Mucosa of stomach (tissue), 1 donor: ENCODE measurements around the gene INPP4B.

Experiments used
- H3K27me3 ChIP-seq: one replicate; pipeline ENCODE4 v1.7.0; 2013; ENCODE audit warnings: mild to moderate bottlenecking, low read length; ENCODE audit not compliant: control insufficient read depth, insufficient read depth
- H3K36me3 ChIP-seq: one replicate; pipeline ENCODE4 v1.7.0; 2013; ENCODE audit warnings: low read length; ENCODE audit not compliant: control insufficient read depth, insufficient read depth
- H3K4me1 ChIP-seq: one replicate; pipeline ENCODE4 v1.7.0; 2013; ENCODE audit warnings: mild to moderate bottlenecking, low read length; ENCODE audit not compliant: control insufficient read depth, insufficient read depth
- H3K4me3 ChIP-seq: one replicate; pipeline ENCODE4 v1.7.0; 2013; ENCODE audit warnings: low read length
- H3K9ac ChIP-seq: one replicate; pipeline ENCODE4 v1.7.0; 2013; ENCODE audit warnings: mild to moderate bottlenecking, low read length, moderate library complexity
- H3K9me3 ChIP-seq: one replicate; pipeline ENCODE4 v1.7.0; 2013; ENCODE audit warnings: mild to moderate bottlenecking, low read length, moderate library complexity; ENCODE audit not compliant: control insufficient read depth
- donor health status: Pancreatic carcinoma.

The INPP4B gene

DNA sequence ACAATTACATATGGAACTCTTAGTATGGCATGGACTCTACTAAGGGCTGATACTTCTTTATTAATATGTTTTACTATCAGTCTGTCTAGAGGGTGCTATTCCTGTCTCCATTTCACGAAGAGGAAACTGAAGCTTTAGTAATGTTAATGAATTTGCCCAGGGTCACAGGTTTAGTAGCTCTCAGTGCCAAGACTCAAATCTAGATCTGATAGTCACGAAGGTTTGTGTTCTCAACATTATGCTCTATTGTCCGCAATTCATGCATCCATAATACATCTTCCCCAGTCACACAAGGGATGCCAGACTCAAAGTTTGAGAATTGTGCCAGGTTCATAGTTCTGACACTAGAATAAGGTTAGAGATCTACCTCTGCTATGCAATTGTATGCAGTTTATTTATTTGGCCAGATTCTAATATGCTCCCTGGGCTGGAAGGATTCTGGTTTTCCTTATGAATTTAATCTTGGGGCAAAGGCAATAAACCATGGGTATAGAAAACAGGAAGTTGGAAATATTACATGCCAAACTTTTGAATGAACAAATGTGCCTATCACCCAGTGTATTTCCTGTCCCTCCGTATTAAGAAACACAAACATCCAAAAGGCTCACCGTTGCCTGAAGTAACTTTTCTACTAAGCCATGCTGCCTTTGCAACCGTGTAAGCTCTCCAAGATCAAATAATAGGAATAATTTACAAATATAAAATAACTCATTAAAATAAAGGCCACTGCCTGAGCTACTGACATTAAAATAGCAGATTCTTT, 478.5 kb downstream of the INPP4B start:
- no peak overlapping the region for H3K9ac ChIP-seq

DNA sequence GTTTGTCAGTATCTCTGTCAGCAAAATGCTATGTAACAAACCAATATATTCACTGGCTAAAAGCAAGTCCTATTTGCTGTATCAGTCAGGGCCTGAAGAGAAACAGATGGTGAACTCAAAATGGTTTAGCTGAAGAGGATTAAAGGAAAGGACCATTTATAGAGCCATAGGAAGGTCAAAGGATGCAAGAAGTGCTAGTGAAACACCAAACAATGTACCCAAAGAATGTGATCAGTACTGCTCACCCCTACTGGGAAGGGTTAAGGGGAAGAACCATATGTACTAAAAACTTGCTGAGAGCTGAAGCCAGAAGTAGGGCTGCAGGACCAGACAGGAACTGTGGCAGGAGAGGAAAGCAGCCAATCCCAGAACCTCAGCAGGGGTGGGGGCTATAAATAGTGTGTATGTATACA, 479.3 kb downstream of the INPP4B start:
- Histone ChIP-seq H3K27me3 (no peaks in the 10 kb centered on the region), H3K4me3 (no peak overlapping the region), H3K9me3 (no peaks in the 10 kb centered on the region), H3K36me3 (no peaks in the 10 kb centered on the region), H3K9ac (no peak overlapping the region), H3K4me1 (no peaks in the 10 kb centered on the region)

More for the DNA sequence above, 478.5 kb downstream of the INPP4B start:
- no peaks in the 10 kb centered on the region for H3K9me3 ChIP-seq
- H3K36me3 ChIP-seq, result no peaks in the 10 kb centered on the region
- no peak overlapping the region for H3K4me3 ChIP-seq
- no peaks in the 10 kb centered on the region for H3K27me3 ChIP-seq
- H3K4me1 ChIP-seq, result no peaks in the 10 kb centered on the region

- Histone ChIP-seq H3K9me3 (no peaks in the 10 kb centered on the region), H3K36me3 (no peaks in the 10 kb centered on the region), H3K4me3 (no peak overlapping the region), H3K4me1 (no peaks in the 10 kb centered on the region), H3K27me3 (no peaks in the 10 kb centered on the region), H3K9ac (no peak overlapping the region)
These were observed 480.7 kb downstream of the INPP4B start for GRCh38 chr4:142365391-142365790.

- H3K27me3 ChIP-seq, result no peaks in the 10 kb centered on the region
- no peaks in the 10 kb centered on the region for H3K9me3 ChIP-seq
- no peak overlapping the region for H3K4me3 ChIP-seq
These were observed 482.4 kb downstream of the INPP4B start for GRCh38 chr4:142363686-142364085.

GRCh38 chr4:142361981-142362380, 484.1 kb downstream of the INPP4B start:
- Histone ChIP-seq H3K27me3 (no peaks in the 10 kb centered on the region), H3K4me3 (no peak overlapping the region), H3K4me1 (no peaks in the 10 kb centered on the region), H3K9ac (no peak overlapping the region), H3K36me3 (no peaks in the 10 kb centered on the region), H3K9me3 (no peaks in the 10 kb centered on the region)

More at GRCh38 chr4:142363686-142364085, 482.4 kb downstream of the INPP4B start:
- Histone ChIP-seq H3K4me1 (no peaks in the 10 kb centered on the region), H3K36me3 (no peaks in the 10 kb centered on the region), H3K9ac (no peak overlapping the region)

GRCh38 chr4:142360657-142361056, 485.4 kb downstream of the INPP4B start:
- Histone ChIP-seq H3K27me3 (no peaks in the 10 kb centered on the region), H3K9ac (no peak overlapping the region), H3K36me3 (no peaks in the 10 kb centered on the region), H3K9me3 (no peaks in the 10 kb centered on the region), H3K4me3 (no peak overlapping the region), H3K4me1 (peaks cover 8% of the 10 kb centered on the region)

DNA sequence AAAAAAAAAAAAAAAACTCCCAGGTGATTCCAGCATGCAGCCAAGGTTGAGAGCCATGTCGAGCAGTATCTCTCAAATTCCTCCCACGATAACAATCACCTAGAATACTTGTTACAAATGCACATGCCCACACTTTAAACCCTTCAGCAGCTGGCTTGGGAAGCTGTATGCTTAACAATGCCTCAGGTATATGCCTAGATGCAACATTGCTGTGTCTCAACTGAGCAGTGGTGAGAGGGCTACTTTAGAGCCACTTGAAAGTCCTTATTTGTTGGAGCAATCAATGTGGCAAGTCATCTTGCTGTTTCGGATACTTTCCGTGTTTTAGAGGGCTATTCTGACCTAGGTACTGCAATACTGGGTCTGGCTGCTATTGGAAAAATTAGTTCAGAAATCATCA, 487.4 kb downstream of the INPP4B start:
- no peaks in the 10 kb centered on the region for H3K27me3 ChIP-seq
- H3K4me1 ChIP-seq, result peaks cover 8% of the 10 kb centered on the region
- H3K36me3 ChIP-seq, result no peaks in the 10 kb centered on the region
- no peak overlapping the region for H3K4me3 ChIP-seq
- H3K9ac ChIP-seq, result no peak overlapping the region
- no peaks in the 10 kb centered on the region for H3K9me3 ChIP-seq

- no peak overlapping the region for H3K4me3 ChIP-seq
- H3K9ac ChIP-seq, result no peak overlapping the region
- H3K27me3 ChIP-seq, result no peaks in the 10 kb centered on the region
- no peaks in the 10 kb centered on the region for H3K36me3 ChIP-seq
- peaks cover 8% of the 10 kb centered on the region for H3K4me1 ChIP-seq
- H3K9me3 ChIP-seq, result no peaks in the 10 kb centered on the region
These were observed 489.3 kb downstream of the INPP4B start for GRCh38 chr4:142356801-142357200.

GRCh38 chr4:142356118-142356759, 489.9 kb downstream of the INPP4B start:
- Histone ChIP-seq H3K4me1 (peaks cover 9% of the 10 kb centered on the region), H3K9me3 (no peaks in the 10 kb centered on the region), H3K36me3 (no peaks in the 10 kb centered on the region), H3K9ac (no peak overlapping the region), H3K4me3 (no peak overlapping the region), H3K27me3 (no peaks in the 10 kb centered on the region)

GRCh38 chr4:142355421-142355930, 490.6 kb downstream of the INPP4B start:
- H3K27me3 ChIP-seq, result no peaks in the 10 kb centered on the region
- no peak overlapping the region for H3K9ac ChIP-seq
- H3K9me3 ChIP-seq, result no peaks in the 10 kb centered on the region
- no peak overlapping the region for H3K4me3 ChIP-seq
- no peaks in the 10 kb centered on the region for H3K36me3 ChIP-seq
- peaks cover 17% of the 10 kb centered on the region for H3K4me1 ChIP-seq

DNA sequence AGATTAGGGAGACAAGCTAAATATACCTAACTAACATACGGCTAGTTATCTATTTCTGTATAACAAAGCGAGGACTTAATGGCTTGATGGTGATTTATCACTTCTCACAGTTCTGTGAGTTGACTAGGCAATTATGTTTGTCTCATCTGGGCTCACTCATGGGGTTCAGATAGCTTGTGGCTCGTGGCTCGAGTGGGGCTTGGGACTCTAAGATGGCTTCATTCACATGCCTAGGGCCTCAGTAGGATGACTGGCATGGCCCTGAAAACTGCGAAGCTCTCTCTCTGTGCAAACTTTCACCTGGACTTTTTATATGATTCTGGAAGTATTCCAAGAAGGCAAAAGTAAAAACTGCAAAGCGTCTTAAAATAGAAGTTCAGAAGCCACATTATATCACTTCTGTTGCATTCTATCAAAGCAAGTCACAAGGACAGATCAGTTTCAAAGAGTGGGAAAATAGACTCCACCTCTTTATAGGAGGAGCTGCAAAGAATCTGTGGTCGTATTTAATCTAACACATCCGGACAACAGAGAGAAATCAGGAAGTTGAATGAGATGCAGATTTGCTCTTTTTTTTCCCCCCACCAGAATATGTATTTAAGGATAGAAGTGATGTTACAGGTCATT, 491.2 kb downstream of the INPP4B start:
- Histone ChIP-seq H3K4me3 (no peak overlapping the region), H3K36me3 (no peaks in the 10 kb centered on the region), H3K9me3 (no peaks in the 10 kb centered on the region), H3K27me3 (no peaks in the 10 kb centered on the region), H3K4me1 (peaks cover 17% of the 10 kb centered on the region), H3K9ac (no peak overlapping the region)

DNA sequence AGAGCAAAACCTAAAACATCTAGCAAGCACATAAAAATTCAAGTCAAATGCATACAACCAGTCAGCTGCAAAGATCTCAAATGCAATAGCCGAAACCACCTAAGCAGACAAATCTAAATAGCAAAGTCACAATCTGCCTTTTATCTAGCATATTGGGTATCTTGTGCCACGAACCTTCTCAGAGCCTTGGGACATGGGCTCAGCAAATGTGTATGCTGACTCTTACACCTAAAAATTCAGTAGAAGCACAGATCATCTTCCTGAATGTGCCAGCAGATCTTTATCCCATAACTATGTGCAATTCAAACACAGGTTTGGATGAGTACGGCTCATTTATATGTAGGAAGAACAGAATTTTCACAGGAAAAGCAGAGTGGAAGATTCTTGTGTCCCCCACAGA, 492.1 kb downstream of the INPP4B start:
- Histone ChIP-seq H3K4me3 (no peak overlapping the region), H3K27me3 (no peaks in the 10 kb centered on the region), H3K4me1 (peaks cover 17% of the 10 kb centered on the region), H3K9me3 (no peaks in the 10 kb centered on the region), H3K36me3 (no peaks in the 10 kb centered on the region), H3K9ac (no peak overlapping the region)
